Thyroid gland (tissue), 4 donors: ENCODE measurements around the gene SPATA31A3.
"Not testable (repeated sequence)": the region's sequence is repeated elsewhere in the genome, so short reads cannot be mapped to it uniquely, and the experiment has no call there.

Source experiments
- POLR2A ChIP-seq, 2 donors: fragments of 450-650 bp; IDR thresholded peaks; one replicate each; pipeline ENCODE4 v1.6.1; 2017; ENCODE audit warnings: antibody characterized with exemption in 2 of 2, mild to moderate bottlenecking in 2 of 2, moderate library complexity in 1 of 2
- TF ChIP-seq, protein P1 (sequence below), 6 experiments: fragments of 200-600 bp in 3 of 6; fragments of 450-650 bp in 3 of 6; sonication (generic) in 3 of 6; IDR thresholded peaks; one replicate each; pipeline ENCODE4 v1.5.1; 2016 to 2019; ENCODE audit warnings: antibody characterized with exemption in 6 of 6, mild to moderate bottlenecking in 2 of 6, inconsistent platforms in 1 of 6, moderate library complexity in 1 of 6

DNA sequence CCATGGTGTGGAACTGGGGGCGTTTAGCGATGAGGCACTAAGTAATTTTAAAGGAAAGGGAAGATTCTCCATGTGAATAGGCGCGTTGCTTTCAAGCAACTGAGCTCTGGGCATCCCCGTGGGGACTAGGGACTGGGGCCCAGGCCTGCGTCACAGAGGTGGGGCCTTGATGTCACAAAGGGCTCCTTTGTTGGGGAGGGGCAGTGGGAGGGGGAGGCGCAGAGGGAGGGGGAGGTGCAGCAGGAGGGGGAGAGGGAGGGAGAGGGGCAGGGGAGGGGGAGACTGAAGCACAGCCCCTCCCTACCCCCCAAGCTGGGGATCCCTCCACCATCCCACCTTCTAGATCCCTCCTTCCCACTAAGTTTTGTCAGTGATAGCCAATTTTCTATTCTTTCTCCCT lies at the start of gene SPATA31A3:
- TF ChIP-seq, protein P1, sequence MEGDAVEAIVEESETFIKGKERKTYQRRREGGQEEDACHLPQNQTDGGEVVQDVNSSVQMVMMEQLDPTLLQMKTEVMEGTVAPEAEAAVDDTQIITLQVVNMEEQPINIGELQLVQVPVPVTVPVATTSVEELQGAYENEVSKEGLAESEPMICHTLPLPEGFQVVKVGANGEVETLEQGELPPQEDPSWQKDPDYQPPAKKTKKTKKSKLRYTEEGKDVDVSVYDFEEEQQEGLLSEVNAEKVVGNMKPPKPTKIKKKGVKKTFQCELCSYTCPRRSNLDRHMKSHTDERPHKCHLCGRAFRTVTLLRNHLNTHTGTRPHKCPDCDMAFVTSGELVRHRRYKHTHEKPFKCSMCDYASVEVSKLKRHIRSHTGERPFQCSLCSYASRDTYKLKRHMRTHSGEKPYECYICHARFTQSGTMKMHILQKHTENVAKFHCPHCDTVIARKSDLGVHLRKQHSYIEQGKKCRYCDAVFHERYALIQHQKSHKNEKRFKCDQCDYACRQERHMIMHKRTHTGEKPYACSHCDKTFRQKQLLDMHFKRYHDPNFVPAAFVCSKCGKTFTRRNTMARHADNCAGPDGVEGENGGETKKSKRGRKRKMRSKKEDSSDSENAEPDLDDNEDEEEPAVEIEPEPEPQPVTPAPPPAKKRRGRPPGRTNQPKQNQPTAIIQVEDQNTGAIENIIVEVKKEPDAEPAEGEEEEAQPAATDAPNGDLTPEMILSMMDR (IDR thresholded peaks at IDR 0.05) = not testable (repeated sequence)
- not testable (repeated sequence) for TF ChIP-seq POLR2A (IDR thresholded peaks at IDR 0.05)
